ENCODE results near the gene TUBB4A. TPM values are rescaled to one million over a fixed set of nuclear protein-coding genes. Genes with fewer than 3 reads are reported as not detected.

TUBB4A gene
- total and polyA plus RNA-seq, 2 of the 8 experiments (the other 6 are each of a cell fraction or from before 2014, with no cell fraction given) = 16.8 to 30.4 TPM

DNA sequence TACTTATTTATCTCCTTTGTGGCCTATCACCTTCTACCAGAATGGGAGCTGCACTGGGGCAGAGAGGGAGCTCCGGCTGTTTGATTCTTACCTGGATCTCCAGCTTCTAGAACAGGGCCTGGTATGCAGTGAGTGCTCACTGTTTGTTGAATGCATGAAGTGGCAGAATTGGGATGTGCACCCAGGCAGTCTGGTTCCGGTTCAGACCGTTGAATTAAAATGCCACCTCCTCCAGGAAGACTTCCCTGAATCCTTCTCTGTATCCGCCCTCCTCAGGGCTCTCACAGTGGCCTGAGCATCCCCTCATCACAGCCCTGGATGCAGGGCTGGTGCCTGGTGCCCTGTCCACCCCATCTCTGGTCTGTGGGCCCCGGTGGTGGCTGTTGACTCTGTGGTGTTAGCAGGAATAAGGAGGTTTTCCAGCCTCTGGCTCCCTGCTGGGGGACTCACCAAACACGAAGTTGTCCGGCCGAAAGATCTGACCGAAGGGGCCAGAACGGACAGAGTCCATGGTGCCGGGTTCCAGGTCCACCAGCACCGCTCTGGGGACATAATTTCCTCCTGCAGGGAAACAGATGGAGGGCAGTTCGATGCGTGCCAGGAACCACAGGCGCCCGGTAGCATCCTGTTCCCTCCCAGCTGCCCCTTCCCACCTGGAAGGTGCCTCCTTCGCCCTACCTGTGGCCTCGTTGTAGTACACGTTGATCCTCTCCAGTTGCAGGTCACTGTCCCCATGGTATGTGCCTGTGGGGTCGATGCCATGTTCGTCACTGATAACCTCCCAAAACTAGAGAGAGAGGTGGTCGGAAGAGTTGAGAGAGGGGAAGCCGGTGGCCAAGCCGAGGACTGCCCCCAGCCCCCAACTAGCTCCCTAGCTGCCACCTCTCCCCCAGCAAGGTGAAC is 1.0 kb downstream of the TUBB4A start:
- H3K23ac ChIP-seq (ENCODE audit: insufficient read length) = no peak overlapping the region
- DNase-seq (ENCODE audit: low read depth in 1 of 2, low spot score in 2 of 2) (peak in 1 of 2 experiments; percentile 52), FAIRE-seq (no peak)
- no peak overlapping the region for H2AFZ ChIP-seq (ENCODE audit: low read length)
- H3K14ac ChIP-seq (ENCODE audit: insufficient read length) = no peak overlapping the region
- H2BK15ac ChIP-seq (ENCODE audit: low read length) = no peak overlapping the region
- H3K4me3 ChIP-seq (ENCODE audit: extremely low read depth in 1 of 4, insufficient read depth in 2 of 4, low read depth in 3 of 4, low read length in 4 of 4) = peak overlapping the region; percentile 44 to 86 (median 59)
- no peak overlapping the region for H3K4ac ChIP-seq (replicated peaks; ENCODE audit: insufficient read length, low read depth, low read length)
- no peak overlapping the region for H3K56ac ChIP-seq (replicated peaks; ENCODE audit: insufficient read length, low read depth, low read length)
- H3K79me1 ChIP-seq (ENCODE audit: low read depth, low read length) = no peaks in the 10 kb centered on the region
- H2AK5ac ChIP-seq (ENCODE audit: low read depth, low read length) = no peak overlapping the region
- H4K91ac ChIP-seq (replicated peaks; ENCODE audit: insufficient read length, low read length) = no peak overlapping the region
- H4K20me1 ChIP-seq (replicated peaks in 1 of 2; ENCODE audit: control insufficient read depth in 1 of 2, insufficient read depth in 2 of 2, low read length in 2 of 2) = no peaks in the 10 kb centered on the region
- H2BK5ac ChIP-seq (ENCODE audit: low read depth, low read length) = no peak overlapping the region; the same call in 1 of the 2 replicates
- H3K4me2 ChIP-seq (ENCODE audit: insufficient read depth in 1 of 2, low read depth in 2 of 2, low read length in 2 of 2) = peak overlapping the region; percentile 90 to 91
- H3K36me3 ChIP-seq (ENCODE audit: control insufficient read depth in 2 of 4, insufficient read depth in 4 of 4, low read length in 3 of 4) = no peaks in the 10 kb centered on the region
- H3K9ac ChIP-seq (replicated peaks in 1 of 4; ENCODE audit: extremely low read depth in 1 of 4, low read depth in 3 of 4, low read length in 3 of 4) = no peak overlapping the region
- H3K9me3 ChIP-seq (ENCODE audit: insufficient read depth in 2 of 2, low read depth in 1 of 2, low read length in 1 of 2) = no peaks in the 10 kb centered on the region
- H3K23me2 ChIP-seq (ENCODE audit: low read depth, low read length) = peaks cover 10% of the 10 kb centered on the region
- 70% methylated on average over 23 of the region's 24 CpGs; no CpG with 5 or more reads in 1 of the 2 experiments for WGBS, 2 experiments (ENCODE audit: extremely low coverage in 1 of 2, insufficient coverage in 1 of 2, insufficient read length in 1 of 2, insufficient replicate concordance in 2 of 2, low coverage in 1 of 2, low lambda C conversion rate in 2 of 2, missing lambda C conversion rate in 1 of 2)
- H4K5ac ChIP-seq (ENCODE audit: insufficient read length, low read depth, low read length) = no peak overlapping the region
- peaks cover 0 to 8% (median 7%) of the 10 kb centered on the region in 4 experiments; a peak in 4 of 7 replicates for H3K27me3 ChIP-seq (replicated peaks in 1 of 4; ENCODE audit: control insufficient read depth in 3 of 4, extremely low read depth in 1 of 4, insufficient read depth in 3 of 4, low read length in 3 of 4)
- ChIA-PET POLR2A (ENCODE audit: partially characterized antibody) (interaction anchor here (1.3 to 2.2 kb wide), 2 partner anchors 10 to 25 kb away, joined by 4 to 7 read pairs; no protein-coding TSS in a partner anchor), CTCF (ENCODE audit: partially characterized antibody) (interaction anchor here (0.9 to 4.8 kb wide), 3 partner anchors 9 to 268 kb away, joined by 3 to 30 read pairs (median 3); partner anchors contain the start of gene DENND1C)
- no peak overlapping the region; the same call in 1 of the 2 replicates for H3K18ac ChIP-seq (ENCODE audit: extremely low read depth, low read length)
- no peak overlapping the region for H2BK20ac ChIP-seq (ENCODE audit: low read length)
- no peak overlapping the region for H3K27ac ChIP-seq (ENCODE audit: low read depth, low read length)
- H3K4me1 ChIP-seq (replicated peaks in 1 of 4; ENCODE audit: control insufficient read depth in 3 of 4, insufficient read depth in 4 of 4, low read length in 3 of 4) = peaks cover 0 to 10% (median 7%) of the 10 kb centered on the region in 4 experiments; a peak in 5 of 7 replicates
- no peak overlapping the region for H2BK120ac ChIP-seq (replicated peaks; ENCODE audit: low read depth, low read length)
- H4K8ac ChIP-seq (ENCODE audit: extremely low read depth, insufficient read depth, low read length) = no peak overlapping the region; the same call in 1 of the 2 replicates
- no peaks in the 10 kb centered on the region for H3K79me2 ChIP-seq (ENCODE audit: control insufficient read depth in 1 of 2, insufficient read depth in 2 of 2, low read length in 2 of 2)
- H2BK12ac ChIP-seq (ENCODE audit: low read depth, low read length) = peak overlapping the region; percentile 71; the same call in 1 of the 2 replicates
- TF ChIP-seq SIX5 (IDR thresholded peaks at IDR 0.05; ENCODE audit: low read depth, low read length) (no peak), GABPA (IDR thresholded peaks at IDR 0.05; ENCODE audit: borderline replicate concordance, insufficient read depth, low read length) (no peak), BRCA1 (IDR thresholded peaks at IDR 0.05; ENCODE audit: low read depth, low read length) (no peak), TAF1 (IDR thresholded peaks at IDR 0.05; ENCODE audit: low read depth, low read length) (no peak), SIRT6 (IDR thresholded peaks at IDR 0.05; ENCODE audit: low read length) (no peak), CTBP2 (IDR thresholded peaks at IDR 0.05; ENCODE audit: borderline replicate concordance, insufficient read depth, insufficient read length, low read length) (no peak), SAP30 (IDR thresholded peaks at IDR 0.05; ENCODE audit: insufficient read depth, insufficient replicate concordance, low read length) (no peak), TEAD4 (IDR thresholded peaks at IDR 0.05; ENCODE audit: low read depth, low read length) (no peak), SUZ12 (IDR thresholded peaks at IDR 0.05; ENCODE audit: low read length) (no peak)
- TF ChIP-seq, protein P1, sequence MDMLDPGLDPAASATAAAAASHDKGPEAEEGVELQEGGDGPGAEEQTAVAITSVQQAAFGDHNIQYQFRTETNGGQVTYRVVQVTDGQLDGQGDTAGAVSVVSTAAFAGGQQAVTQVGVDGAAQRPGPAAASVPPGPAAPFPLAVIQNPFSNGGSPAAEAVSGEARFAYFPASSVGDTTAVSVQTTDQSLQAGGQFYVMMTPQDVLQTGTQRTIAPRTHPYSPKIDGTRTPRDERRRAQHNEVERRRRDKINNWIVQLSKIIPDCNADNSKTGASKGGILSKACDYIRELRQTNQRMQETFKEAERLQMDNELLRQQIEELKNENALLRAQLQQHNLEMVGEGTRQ (IDR thresholded peaks at IDR 0.05; ENCODE audit: low read length) = no peak

Measured in H1 (cell line).